UCSD-AML1 (cell line): Measurements from ENCODE around the gene RHOU.
A peak's percentile ranks its signal among the peaks of the same experiment; 100 is the strongest.
"Not testable (repeated sequence)": the region's sequence is repeated elsewhere in the genome, so short reads cannot be mapped to it uniquely, and the experiment has no call there.

Experiments used
- DNase-seq: peaks from one replicate; lab custom pipeline; 2025; ENCODE audit not compliant: unreplicated experiment; lab: John Stamatoyannopoulos, UW

Gene RHOU

DNA sequence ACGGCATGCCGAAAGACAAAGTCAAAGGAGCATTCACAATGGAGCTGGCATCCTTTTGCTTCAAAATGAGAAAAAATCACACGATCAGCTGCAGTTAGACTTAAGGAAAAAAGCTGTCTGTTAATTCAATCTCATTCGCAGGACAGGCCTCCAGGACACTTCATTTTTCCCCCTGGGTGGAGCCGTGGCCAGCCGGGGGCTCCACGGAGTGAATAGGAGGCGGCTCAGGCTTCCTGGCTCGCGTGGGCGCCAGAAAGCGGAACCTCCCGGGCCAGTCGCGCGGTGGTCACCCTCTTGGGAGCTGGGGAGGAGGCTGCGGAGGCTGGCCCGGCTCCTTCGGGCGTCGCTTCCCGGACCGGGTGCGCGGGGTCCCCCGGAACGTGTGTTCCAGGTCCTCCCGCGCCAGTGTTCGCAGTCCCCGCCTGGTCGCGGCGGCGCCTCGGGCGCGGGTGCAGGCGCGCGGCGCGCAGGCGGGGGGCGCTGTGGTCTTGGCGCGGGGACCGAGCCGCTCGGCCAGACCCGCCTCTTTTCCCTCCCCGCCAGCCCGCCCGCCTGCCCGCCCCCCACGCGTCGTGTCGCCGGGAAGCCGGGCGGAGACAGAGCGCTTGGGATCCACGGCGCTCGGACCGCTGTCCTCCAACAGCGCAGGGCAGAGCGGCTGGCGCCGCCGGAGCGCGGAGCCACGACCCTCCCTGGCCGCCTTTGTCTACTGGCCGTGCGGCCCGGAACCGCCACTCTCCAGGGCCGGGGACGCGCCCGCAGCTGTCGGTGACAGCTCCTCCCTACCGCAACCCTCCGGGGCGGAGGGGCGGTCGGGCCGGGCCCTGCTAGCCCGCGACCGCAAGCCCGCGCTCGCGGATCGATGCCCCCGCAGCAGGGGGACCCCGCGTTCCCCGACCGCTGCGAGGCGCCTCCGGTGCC, at the start of gene RHOU:
Gene RHOU, plus strand, starts transcription at position 599 of the 921 bp plus-strand sequence. Its CDS starts 264 bp downstream, at position 863.
- DNase-seq = peak; percentile 71

DNA sequence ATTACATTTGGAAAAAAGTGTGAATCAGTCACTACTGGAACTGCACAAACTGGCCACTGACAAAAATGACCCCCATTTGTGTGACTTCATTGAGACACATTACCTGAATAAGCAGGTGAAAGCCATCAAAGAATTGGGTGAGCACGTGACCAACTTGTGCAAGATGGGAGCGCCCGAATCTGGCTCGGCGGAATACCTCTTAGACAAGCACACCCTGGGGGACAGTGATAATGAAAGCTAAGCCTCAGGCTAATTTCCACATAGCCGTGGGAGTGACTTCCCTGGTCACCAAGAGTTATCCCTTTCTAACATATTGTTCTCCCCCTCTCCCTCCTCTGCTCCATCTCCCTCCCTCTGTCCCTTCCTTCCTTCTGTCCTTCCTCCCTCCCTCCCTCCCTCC, 47.7 kb upstream of the RHOU start:
- no peak for DNase-seq

DNA sequence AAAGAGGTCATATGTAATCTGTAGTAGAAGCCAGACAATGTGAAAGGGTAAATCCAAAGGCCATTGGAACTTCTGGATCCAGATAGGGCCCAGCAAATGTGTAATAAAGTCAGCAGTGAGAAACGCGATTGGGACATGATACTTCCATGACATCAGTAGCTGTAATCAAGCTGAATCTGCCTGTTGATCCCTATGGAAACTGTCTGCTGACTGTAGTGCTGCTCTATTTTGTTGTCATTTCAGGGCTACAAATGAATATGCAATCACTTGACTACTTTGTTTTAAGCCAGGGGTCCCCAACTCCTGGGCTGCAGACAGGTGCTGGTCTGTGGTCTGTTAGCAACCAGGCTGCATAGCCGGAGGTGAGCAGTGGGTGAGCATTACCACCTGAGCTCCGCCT, 46.0 kb upstream of the RHOU start:
- DNase-seq = no peak

DNA sequence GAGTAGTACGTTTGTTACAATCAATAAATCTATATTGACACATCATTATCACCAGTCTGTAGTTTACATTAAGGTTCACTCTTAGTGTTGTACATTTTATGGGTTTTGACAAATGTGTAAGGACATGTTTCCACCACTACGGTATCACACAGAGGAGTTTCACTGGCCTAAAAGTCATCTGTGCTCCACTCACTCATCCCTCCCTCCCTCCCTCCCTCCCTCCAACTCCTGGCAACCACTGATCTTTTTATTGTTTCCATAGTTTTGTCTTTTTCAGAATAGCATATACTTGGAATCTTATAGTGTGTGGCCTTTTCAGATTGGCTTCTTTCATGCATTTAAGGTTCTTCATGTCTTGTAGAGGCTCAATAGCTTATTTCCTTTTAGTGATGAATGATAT, 44.1 kb upstream of the RHOU start:
- no peak for DNase-seq

DNA sequence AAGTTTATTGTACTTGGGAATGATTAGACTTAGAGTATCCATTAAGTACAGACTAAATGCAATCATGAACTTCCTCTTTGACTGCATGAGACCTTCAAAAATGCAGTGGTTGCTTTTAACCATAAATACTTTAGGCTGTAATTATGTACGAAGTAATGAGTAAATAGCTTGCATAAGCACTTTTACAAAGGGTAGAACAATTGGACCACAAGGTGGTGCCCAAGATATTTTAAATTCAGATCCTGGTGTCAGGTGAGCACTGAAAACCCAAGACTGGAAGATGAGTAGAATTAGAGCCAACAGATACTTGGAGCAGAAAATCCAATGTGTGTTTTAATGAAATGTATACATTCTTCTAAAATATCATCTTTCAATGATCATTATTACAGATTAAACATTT, 43.4 kb upstream of the RHOU start:
- DNase-seq = no peak

DNA sequence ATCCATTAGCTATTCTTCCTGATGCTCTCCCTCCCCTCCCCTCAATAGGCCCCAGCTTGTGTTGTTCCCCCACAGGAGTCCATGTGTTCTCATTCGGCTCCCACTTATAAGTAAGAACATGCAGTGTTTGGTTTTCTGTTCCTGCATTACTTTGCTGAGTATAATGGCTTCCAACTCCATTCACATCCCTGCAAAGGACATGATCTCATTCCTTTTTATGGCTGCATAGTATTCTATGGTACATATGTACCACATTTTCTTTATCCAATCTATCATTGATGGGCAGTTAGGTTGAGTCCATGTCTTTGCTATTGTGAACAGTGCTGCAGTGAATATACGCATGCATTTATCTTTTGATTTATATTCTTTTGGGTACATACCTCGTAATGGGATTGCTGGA, 40.8 kb upstream of the RHOU start:
- DNase-seq = not testable (repeated sequence)

DNA sequence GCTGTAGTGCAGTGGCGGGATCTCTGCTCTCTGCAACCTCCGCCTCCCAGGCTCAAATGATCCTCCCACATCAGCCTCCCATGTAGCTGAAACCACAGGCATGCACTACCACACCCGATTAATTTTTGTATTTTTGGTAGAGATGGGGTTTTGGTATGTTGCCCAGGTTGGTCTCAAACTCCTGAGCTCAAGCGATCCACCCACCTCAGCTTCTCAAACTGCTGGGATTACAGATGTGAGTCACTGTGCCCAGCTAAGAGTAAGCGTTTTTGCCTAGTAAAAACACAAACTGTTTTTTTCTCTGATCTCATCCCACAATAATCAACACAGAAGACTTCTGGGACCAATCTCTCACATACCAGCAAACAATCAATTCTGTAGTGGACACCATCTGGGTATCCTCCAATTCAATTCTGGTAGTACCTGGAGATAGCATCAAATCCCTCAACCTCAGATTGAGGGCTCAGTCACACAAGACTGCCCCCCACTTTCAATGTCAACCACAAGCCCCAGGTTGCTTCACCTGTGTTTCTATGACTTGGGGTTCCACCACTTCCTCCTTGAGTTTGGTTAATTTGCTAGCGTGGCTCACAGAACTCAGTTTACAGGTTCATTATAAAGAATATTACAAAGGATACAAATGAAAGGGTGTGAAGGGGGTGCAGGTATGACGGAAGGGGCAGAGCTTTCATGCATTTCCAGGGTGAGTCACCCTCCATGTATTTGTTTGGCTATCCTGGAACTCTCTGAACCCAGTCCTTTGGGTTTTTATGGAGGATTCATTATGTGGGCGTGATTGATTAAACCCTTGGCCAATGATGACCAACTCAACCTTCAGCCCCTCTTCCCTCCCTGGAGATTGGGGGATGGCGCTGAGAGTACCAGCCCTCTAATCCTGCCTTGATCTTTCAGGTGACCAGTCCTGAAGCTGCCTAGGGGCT, 40.0 kb upstream of the RHOU start:
- no peak for DNase-seq

DNA sequence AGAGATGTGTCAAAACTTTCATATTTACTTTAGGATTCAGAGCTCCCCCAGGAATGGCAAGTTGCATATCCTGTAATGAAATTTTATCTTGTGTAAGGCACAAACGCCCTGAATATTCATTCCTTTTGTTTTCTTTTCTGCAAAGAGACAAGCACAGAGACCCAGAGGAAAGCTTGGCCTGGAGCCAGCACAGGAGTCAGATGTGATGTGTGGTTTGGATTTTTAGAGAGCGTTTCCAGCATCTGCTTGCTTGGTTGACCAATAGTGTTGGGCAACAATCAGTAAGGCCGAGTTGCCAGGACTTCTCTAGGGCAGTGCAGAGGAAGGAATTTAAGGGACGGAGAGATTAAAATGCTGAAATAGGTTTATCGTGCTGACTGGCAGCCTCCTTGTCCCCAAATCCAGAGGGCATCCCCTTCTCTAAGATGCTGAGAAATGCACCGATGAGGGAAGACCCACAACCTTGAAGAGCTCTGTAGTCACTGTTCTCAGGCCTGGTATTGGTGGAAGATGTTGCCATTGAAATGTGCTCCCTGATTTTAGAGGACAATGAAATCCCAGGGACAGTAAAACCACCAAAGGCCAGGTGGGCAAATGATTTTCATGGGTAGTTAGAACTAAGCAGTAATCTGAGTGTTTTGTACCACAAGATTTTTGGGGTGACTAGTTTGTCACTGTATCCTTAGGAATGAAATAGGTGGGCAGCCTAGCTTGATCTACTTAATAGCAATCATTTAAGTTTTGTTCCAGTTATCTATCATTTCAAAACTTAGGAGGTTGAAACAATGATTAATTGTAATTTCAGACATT, 37.9 kb upstream of the RHOU start:
- DNase-seq = no peak

DNA sequence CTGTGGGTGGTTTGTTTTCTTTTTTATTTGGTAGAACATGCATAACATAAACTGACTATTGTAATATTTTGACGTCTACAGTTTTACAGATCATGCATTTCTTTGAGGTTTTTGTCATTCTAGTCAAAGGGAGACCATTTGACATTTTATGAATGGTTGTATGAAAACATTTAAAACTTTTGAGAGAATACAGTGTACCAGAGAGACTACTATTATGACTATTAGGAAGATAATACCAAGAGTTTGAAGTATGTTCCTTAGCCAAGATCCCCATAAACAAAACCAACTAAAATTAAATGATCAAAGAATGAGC, 37.3 kb upstream of the RHOU start:
- DNase-seq = no peak

DNA sequence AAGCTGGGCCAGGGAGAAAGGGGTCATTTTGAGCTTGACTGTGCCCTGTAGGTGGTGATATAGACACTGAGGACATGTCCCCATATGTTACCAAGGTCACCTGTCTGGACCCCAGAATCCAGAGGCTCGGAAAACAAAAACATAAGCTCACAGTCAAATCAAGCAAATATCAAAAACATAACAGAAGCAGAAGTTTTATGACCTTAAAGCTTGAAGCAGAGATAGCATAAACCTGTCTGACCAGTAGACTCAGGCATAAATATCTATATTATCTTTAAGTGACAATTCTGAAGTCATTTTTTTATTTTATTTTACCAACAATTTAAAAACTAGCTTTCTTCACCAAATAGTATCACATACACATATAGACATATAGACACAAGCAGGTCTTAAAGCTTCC, 32.8 kb upstream of the RHOU start:
- no peak for DNase-seq

DNA sequence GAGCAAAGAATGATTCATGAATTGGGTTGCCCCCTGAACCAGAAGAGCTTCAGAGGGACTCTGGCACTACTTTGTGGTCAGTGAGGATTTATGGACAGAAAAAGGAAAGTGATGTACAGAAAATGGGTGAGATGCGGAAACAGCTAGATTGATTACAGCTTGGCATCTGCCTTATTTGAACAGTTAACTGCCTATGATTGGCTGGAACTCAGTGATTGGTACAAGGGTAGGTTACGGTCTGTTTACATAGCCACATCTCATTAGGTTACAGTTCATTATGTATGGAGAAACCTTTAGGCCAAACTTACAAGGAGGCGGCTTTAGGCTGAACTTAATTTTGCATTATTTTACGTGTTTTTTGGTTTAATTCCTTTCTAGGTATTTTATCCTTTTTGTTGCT, 29.0 kb upstream of the RHOU start:
- DNase-seq = no peak

DNA sequence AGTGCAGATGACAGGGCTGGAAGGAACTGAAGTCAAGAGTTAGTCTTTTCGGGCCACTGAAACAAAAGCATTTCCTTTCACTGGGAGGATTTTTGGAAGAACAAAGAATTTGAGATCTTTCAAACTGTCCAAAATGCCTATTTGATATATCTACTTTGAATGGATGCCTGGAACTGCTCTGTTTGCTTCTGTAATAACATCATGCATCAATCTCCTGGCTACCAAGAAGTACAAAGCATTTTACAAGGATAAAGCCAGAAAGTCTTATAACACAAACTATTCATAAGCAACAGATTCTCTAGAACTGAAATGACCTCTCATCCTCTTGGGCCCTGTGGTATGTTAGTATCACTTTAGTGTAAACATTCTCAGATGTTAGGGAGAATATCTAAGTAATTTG, 18.2 kb upstream of the RHOU start:
- DNase-seq = no peak

DNA sequence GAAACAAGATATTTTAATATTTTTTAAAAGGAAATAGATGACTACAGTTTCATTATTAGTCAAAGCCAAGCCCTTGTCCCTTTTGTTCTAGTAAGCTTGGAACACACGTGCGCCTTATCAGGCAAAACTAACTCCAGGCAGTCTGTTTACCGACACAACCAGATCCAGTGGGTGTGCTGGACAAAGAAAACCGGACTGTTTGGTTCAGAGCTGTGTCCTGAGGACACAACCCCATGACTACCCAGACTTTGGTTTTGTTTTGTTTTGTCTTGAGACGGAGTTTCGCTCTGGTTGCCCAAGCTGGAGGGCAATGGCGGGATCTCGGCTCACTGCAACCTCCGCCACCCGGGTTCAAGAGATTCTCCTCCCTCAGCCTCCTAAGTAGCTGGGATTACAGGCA, 13.9 kb upstream of the RHOU start:
- DNase-seq = no peak

DNA sequence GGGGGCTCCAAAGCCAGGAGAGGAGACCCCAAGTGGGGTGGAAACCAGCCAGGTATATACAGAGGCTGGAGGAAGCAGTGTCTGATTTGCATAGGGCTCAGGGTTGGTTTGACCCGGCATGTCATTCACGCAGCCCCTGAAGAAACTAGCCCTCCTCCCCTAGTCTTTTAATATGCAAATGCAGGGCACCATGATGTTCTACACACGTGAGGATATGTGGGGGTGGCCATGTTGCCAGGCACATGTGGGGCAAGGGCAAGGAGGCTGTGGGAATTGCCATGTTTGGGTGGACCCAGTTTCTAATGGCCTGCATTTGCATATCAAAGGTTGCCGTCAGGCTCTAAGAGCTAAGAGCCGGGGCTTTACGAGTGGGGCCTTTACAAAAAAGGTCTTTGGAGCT, 12.0 kb upstream of the RHOU start:
- no peak for DNase-seq

DNA sequence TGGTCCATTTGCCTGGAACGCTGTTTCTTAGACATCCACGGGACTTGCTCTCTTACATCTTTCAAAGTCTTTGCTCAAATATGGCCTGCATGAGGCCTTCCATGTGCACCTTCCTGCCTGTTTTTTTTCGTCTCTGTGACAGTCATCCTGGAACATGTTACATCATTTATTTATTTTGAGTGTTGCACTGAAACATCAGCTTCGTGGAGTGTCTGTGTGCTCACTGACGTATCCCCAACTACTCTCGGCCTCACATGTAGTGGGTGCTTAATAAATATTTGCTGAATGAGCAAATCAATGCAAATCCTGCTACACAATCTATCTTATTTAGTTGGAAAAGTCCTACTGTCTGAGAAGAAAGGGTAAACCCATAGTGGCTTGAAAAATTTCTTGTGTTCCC, 11.4 kb upstream of the RHOU start:
- DNase-seq = no peak

DNA sequence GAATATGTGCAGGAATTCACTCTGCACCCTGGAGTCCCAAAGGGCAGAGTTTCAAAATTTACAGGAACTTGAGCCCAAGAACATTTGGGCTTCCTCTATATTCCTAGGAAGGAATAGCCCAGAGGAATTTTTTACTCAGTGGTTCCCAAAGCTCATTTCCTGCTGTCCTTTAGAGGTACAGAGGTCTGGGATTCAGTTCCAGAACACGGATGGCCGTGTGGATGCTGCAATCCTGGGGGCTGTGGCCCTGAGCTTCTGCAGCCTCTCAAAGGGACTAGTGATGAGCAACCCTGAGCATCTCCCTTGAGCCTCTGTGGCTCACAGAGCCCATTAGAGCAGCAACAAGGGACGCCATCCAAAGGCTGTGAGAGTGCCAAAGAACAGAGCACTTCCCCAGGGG, 10.1 kb upstream of the RHOU start:
- no peak for DNase-seq

DNA sequence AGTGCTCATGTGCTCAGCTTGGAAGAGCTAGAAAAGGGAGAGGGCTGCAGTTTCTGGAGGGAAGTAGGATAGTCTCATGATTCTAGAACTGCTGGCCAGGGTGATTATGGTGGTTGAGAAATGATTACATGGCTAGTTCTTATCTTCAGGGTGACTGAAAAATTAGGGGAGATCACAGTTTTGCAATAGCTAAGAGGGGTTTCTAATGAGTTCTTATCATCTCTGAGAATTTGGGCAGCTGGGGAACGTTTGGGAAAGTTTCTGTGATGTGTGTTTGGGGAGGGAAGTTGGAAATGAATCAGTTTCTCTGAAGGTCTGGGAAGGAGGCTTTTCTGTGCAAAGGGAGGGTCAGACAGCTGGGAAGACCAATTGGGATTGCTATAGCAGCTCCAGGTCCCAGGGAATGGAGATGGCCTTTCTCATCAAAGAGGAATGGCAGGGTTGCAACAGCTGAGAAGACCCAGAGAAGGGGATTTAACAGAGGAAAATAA, 7.6 kb upstream of the RHOU start:
- DNase-seq = no peak

DNA sequence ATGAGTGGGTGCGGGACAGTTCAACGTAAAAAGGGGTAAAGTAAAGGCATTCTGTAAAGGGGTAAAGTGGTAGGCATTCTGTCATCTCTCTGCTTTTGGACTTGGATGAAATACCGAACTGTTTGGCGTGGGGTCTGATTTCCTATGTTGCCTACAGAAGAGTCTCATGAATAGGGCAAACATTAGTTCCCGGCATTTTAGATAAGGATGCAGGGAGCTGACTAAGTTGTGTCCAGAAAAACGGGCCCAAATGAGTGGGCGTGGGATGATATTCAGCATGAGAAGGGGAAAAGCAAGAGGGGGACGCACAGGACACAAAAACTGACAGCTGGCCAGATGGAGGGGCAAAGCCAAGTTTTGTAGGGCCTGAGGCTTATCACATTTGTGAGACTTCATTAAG, 2.9 kb upstream of the RHOU start:
- no peak for DNase-seq

DNA sequence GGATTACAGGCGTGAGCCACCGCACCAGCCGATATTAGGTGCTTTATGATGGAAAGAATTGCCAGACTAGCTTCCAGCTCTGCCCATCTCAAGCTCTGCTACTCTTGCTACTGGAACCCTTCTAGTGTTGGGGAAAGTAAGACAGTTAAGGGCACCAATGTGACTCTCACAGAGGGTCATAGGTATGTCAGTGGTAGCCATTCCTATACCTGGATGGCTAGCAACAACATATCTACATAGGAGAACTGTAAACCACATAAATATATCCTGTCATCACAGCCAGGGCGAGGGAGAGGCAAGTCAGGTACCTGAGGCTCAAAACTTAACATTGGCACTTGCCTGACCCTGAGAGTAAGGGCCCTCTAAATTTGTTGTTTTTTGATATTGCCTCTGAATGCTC, 1.7 kb upstream of the RHOU start:
- DNase-seq = no peak

DNA sequence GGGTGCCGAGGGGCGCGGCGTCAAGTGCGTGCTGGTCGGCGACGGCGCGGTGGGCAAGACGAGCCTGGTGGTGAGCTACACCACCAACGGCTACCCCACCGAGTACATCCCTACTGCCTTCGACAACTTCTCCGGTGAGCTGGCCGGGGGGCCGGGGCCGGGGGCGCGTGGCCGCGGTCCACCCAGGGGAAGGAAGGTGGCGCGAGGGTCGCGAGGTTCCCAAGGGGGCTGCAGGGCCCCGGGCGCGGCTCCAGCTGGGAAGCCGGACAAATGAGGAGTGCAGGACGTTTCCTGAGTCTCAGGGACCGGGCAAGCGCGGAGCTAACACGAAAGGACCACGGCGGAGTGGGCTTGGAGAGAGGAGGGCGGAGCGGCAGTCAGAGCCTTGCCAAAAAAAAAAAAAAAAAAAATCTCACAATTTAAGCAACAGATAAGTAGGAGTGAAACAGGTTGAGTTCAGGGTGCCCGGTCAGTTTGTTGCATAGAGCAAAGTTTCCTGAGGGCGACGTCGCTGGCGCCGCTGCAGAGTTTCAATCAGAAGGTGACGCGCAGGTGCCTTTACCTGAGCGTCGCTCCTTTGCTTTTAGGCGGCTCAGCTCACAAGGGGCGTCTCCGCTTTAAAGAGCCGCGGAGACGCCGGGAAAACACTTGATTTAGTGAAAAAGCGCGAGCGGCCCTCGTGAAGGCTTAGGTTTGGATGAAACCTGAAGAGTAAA, 750 bp downstream of the RHOU start:
- no peak for DNase-seq
